Measurements from ENCODE around the gene OCA2. TPM values are rescaled to one million over a fixed set of nuclear protein-coding genes. Genes with fewer than 3 reads are reported as not detected.

OCA2 gene
- polyA plus RNA-seq, 3 donors: not detected

GRCh38 chr15:27743638-27744037, 355.5 kb downstream of the OCA2 start:
- Histone ChIP-seq H3K4me1 (ENCODE audit: control insufficient read depth in 1 of 2, insufficient read depth in 2 of 2, low read length in 2 of 2) (no peaks in the 10 kb centered on the region), H3K36me3 (replicated peaks in 1 of 2; ENCODE audit: control insufficient read depth in 1 of 2, insufficient read depth in 2 of 2, low read length in 2 of 2) (no peaks in the 10 kb centered on the region), H4K20me1 (ENCODE audit: insufficient read depth, low read length) (no peaks in the 10 kb centered on the region), H3K4me2 (replicated peaks; ENCODE audit: extremely low read depth, low read length, poor library complexity, severe bottlenecking) (no peak overlapping the region), H2AFZ (ENCODE audit: insufficient read depth, low read depth, low read length, poor library complexity, severe bottlenecking) (no peak overlapping the region), H3K79me2 (ENCODE audit: insufficient read depth, low read length) (no peaks in the 10 kb centered on the region), H3K4me3 (replicated peaks in 1 of 3; ENCODE audit: low read depth in 2 of 3, low read length in 3 of 3) (no peak overlapping the region), H3K9me3 (replicated peaks in 1 of 2; ENCODE audit: control insufficient read depth in 1 of 2, insufficient read depth in 1 of 2, low read length in 2 of 2) (peaks cover 65 to 71% of the 10 kb centered on the region in 2 donors), H3K27me3 (ENCODE audit: control insufficient read depth in 2 of 2, insufficient read depth in 2 of 2, low read length in 2 of 2) (no peaks in the 10 kb centered on the region), H3K27ac (ENCODE audit: low read depth in 1 of 2, low read length in 2 of 2) (no peak overlapping the region), H3K9ac (ENCODE audit: insufficient read depth, low read length, poor library complexity, severe bottlenecking) (no peak overlapping the region)
- no peak overlapping the region for H3K27ac Mint-ChIP-seq
- TF ChIP-seq CTCF (IDR thresholded peaks at IDR 0.05): no peak
- intact Hi-C loops (cut with micrococcal nuclease): no loop called here
- no peak overlapping the region for H3K4me3 Mint-ChIP-seq
- peaks cover 16 to 60% (median 42%) of the 10 kb centered on the region in 7 donors for H3K9me3 Mint-ChIP-seq
- 90% methylated on average over 5 of the region's 8 CpGs for WGBS (ENCODE audit: insufficient coverage)
- no peaks in the 10 kb centered on the region for H3K4me1 Mint-ChIP-seq
- no peaks in the 10 kb centered on the region for H3K27me3 Mint-ChIP-seq (ENCODE audit: low read depth in 3 of 3)
- H3K36me3 Mint-ChIP-seq: no peaks in the 10 kb centered on the region
- DNase-seq: no peak

- Histone ChIP-seq H3K27me3 (ENCODE audit: control insufficient read depth in 2 of 2, insufficient read depth in 2 of 2, low read length in 2 of 2) (no peaks in the 10 kb centered on the region), H2AFZ (ENCODE audit: insufficient read depth, low read depth, low read length, poor library complexity, severe bottlenecking) (no peak overlapping the region), H3K9me3 (replicated peaks in 1 of 2; ENCODE audit: control insufficient read depth in 1 of 2, insufficient read depth in 1 of 2, low read length in 2 of 2) (peaks cover 60 to 67% of the 10 kb centered on the region in 2 donors), H3K79me2 (ENCODE audit: insufficient read depth, low read length) (no peaks in the 10 kb centered on the region), H3K27ac (ENCODE audit: low read depth in 1 of 2, low read length in 2 of 2) (no peak overlapping the region), H3K4me1 (ENCODE audit: control insufficient read depth in 1 of 2, insufficient read depth in 2 of 2, low read length in 2 of 2) (no peaks in the 10 kb centered on the region), H3K4me2 (replicated peaks; ENCODE audit: extremely low read depth, low read length, poor library complexity, severe bottlenecking) (no peak overlapping the region), H3K36me3 (replicated peaks in 1 of 2; ENCODE audit: control insufficient read depth in 1 of 2, insufficient read depth in 2 of 2, low read length in 2 of 2) (no peaks in the 10 kb centered on the region), H3K9ac (ENCODE audit: insufficient read depth, low read length, poor library complexity, severe bottlenecking) (no peak overlapping the region), H4K20me1 (ENCODE audit: insufficient read depth, low read length) (no peaks in the 10 kb centered on the region), H3K4me3 (replicated peaks in 1 of 3; ENCODE audit: low read depth in 2 of 3, low read length in 3 of 3) (no peak overlapping the region)
- Mint-ChIP-seq H3K27me3 (ENCODE audit: low read depth in 3 of 3) (no peaks in the 10 kb centered on the region), H3K27ac (no peak overlapping the region), H3K9me3 (peaks cover 16 to 66% (median 46%) of the 10 kb centered on the region in 7 donors), H3K4me1 (no peaks in the 10 kb centered on the region), H3K36me3 (no peaks in the 10 kb centered on the region), H3K4me3 (no peak overlapping the region)
- 86% methylated on average over 10 of the region's 16 CpGs for WGBS (ENCODE audit: insufficient coverage)
- DNase-seq: no peak
- no peak for TF ChIP-seq CTCF (IDR thresholded peaks at IDR 0.05)
- intact Hi-C loops (cut with micrococcal nuclease): no loop called here
Observed at GRCh38 chr15:27742751-27743477, 356.2 kb downstream of the OCA2 start.
